Activated CD4-positive, CD25-positive, alpha-beta regulatory T cell (primary cell): ENCODE data around the gene TNFAIP8.
A peak's percentile ranks its signal among the peaks of the same experiment; 100 is the strongest.

Experiments used
- DNase-seq, 4 experiments: peaks; one replicate each; lab custom pipeline; 2025; lab: John Stamatoyannopoulos, UW

The TNFAIP8 gene

GRCh38 chr5:119367502-119368237, 11.9 kb downstream of the TNFAIP8 start:
- no peak for DNase-seq

- peak in 3 of 4 experiments; percentile 16 to 22 (median 17) for DNase-seq
These were observed 12.4 kb downstream of the TNFAIP8 start for GRCh38 chr5:119368238-119368630.

- no peak for DNase-seq
These were observed 14.7 kb downstream of the TNFAIP8 start for GRCh38 chr5:119370486-119370885.

DNA sequence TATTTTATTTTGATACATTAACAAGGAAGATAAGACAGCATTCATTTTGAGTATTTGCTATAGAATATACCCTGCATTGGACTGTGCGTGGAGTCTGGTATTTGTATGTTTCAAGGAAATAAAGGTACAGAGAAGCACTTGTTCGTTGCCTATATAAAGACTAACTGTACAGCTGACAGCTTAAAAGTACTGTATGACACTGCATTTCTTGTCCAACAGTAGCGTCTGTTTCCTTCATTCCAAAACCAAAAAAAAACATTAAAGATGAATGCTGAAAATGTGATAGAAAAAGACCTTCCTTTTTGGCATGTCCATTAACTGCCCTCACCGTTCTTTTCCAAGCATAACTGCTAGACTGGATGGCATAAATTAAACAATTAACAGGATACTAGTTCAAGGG, 15.3 kb downstream of the TNFAIP8 start:
- DNase-seq, result no peak

DNA sequence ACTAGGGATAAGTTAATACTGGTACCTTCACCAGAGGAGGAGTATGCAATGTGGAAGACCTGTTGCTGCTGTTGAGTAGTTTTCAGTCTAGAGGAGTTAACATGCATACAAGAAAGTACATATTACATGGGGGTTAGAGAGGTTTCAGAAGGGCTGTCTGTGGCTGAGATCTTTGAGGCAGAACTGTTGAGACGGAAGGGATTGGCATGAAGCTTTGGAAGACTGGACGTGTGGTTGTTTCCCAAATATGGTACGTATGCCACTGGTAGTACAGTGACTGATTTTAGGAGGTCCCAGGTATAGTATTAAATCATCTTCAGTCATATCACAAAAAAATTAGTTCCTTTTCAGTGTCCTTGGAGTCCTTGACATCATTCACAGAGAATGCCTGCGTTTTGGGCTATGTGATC, 17.6 kb downstream of the TNFAIP8 start:
- DNase-seq, result no peak

DNA sequence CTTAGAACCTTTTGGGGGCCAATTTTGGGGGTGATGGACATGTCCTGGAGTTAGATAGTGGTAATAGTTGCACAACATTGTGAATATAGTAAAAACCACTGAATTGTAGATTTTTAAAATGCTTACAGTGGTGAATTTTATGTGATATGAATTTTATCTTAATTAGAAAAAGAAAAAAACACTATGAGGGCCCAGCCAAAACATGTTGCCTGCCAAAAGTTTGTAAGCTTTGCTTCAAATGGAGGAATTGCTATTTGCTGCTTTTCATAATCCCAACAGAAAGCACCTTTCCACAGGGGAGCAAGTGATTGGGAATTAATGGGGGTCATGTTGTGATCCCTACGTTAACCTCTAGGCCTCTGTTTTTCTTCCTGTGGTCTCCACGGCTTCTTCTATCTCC, 19.1 kb downstream of the TNFAIP8 start:
- DNase-seq, result no peak

GRCh38 chr5:119377066-119377465, 21.2 kb downstream of the TNFAIP8 start:
- DNase-seq, result no peak

GRCh38 chr5:119378075-119378700, 22.4 kb downstream of the TNFAIP8 start:
- DNase-seq, result no peak

DNA sequence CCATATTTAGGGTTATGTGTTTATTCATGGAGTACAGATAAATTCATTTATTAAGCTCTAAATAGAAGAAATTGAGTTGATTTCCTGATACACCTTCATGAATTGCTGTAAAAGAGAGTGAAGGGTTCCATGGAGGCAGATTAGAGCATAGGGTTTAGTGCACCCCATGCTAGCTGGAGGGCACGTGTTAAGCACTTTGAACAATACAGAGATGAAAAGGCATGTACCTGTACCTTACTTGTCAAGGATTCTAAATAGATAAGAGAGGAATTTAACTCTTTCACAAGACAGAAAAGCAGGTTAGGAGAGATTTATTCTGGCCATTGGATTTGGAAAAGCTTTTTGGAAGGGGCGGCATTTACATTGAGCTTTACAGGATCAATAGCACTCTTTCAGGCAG, 23.3 kb downstream of the TNFAIP8 start:
- DNase-seq, result no peak

GRCh38 chr5:119379942-119380547, 24.2 kb downstream of the TNFAIP8 start:
- DNase-seq, result no peak

DNA sequence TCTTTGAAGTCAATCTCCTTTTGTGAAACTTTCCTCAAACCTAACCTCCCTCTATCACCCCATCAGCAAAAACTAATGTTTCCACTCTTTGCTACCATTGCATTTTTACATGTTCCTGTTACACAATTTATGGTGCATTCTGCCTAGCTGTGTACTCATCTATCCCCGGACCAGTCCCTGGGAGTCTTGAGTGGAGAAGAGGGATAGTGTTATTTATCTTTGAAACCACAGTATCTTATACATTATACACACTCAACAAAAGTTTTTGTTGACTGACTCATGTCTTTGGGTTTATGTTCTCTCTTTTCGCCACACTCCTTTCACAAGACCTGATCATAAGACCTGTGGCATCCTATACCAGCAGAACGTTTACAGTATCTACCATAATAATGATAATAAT, 26.4 kb downstream of the TNFAIP8 start:
- DNase-seq, result no peak

- no peak for DNase-seq
These were observed 27.2 kb downstream of the TNFAIP8 start for GRCh38 chr5:119383008-119383407.

DNA sequence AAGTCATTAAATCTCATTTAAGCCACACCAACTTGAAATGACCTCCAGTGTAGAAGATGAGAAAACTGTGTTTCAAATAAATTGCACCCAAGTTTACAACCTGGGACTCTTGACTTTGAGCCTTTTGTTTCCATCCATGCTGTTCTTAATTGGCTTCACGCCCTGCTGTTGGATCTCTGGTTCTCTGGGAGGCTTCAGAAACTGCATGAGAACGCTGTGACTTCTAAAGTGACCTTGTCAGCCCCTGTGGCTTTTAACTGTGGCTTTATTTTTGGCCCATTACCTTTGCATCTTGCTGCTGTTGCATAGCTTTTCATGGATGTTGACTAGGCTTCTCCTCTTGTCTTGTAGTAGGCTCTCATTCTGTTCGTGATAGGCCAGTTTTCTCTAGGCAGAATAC, 29.3 kb downstream of the TNFAIP8 start:
- DNase-seq, result no peak

DNA sequence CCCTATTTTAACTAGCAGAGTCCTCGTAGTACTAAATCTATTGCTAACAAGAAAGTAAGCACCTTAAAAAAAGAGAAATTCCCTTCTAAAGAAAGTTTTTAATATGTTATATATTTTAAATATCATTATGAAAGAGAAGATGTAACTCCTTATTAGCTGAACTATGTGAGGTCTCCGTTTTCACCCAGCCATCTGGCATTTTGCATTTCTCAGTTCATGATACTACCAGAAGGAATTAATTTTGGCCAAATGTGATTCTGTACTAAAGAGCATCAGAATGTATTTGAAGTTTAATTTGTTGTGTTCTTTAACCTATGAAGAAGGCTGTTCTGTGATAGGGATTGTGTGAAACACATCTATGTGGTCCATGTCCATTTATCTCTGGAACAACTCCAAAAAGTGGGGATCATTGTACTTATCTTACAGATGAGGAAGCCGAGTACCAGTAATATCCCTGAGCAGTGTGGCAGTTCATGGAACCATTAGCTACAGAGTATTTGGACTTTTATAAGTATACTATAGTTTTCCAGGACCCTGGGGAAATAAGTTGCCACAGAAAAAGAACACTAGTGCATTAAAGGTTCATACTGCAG, 29.8 kb downstream of the TNFAIP8 start:
- DNase-seq, result no peak

- DNase-seq, result no peak
These were observed 31.0 kb downstream of the TNFAIP8 start for GRCh38 chr5:119386596-119387344.

DNA sequence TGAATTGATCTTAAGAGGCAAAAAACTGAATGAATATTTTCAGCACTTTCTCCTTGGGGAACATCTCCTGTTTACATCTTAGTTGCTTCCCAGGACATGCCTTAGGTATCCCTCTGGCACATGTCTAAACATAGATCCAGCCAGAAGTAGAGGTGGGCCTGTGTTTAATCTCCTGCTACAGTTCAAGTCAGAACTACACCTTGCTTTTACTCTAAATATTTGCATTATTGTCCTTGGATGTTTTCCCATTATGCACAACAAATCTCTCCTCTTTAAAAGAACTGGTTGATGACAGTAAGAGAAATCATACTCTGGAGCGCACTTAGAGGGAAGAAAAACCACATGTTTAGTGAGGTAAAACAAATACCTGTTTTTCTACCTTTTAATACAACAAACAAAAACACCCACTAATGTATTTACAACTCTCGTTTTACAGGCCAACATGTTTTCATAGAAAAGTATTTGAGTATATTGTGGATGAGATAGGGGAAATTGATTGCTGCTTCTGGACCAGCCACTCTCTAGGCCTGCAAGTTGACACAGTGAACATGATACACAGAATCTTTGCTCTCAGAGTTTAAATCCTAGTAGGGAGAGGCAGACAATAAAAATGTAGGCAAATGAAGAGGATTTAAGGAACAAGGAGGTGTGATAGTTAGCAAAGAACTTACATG, 32.3 kb downstream of the TNFAIP8 start:
- no peak for DNase-seq

GRCh38 chr5:119388619-119389190, 32.9 kb downstream of the TNFAIP8 start:
- DNase-seq, result no peak

- no peak for DNase-seq
These were observed 33.6 kb downstream of the TNFAIP8 start for GRCh38 chr5:119389288-119390030.

- DNase-seq, result no peak
These were observed 34.6 kb downstream of the TNFAIP8 start for GRCh38 chr5:119390404-119390803.

GRCh38 chr5:119393201-119393691, 37.4 kb downstream of the TNFAIP8 start:
- no peak for DNase-seq
